A673 (cell line): ENCODE results near the gene ADGRA1.

Experiments used
- EZH2 ChIP-seq: fragments of 200-600 bp; sonication (generic); IDR thresholded peaks from 2 replicates; pipeline ENCODE4 v1.6.1; 2017; ENCODE audit warnings: borderline replicate concordance, low read depth, mild to moderate bottlenecking, mixed read lengths, antibody characterized with exemption, low read length; ENCODE audit not compliant: poor library complexity, severe bottlenecking
- TF ChIP-seq, protein P1 (sequence below): fragments of 300-800, 200-600 bp; sonication (generic); conservative IDR thresholded peaks from 2 replicates; pipeline ENCODE4 v1.5.1; 2017; ENCODE audit warnings: low read depth, mild to moderate bottlenecking, antibody characterized with exemption, low read length, moderate library complexity, mixed read lengths

DNA sequence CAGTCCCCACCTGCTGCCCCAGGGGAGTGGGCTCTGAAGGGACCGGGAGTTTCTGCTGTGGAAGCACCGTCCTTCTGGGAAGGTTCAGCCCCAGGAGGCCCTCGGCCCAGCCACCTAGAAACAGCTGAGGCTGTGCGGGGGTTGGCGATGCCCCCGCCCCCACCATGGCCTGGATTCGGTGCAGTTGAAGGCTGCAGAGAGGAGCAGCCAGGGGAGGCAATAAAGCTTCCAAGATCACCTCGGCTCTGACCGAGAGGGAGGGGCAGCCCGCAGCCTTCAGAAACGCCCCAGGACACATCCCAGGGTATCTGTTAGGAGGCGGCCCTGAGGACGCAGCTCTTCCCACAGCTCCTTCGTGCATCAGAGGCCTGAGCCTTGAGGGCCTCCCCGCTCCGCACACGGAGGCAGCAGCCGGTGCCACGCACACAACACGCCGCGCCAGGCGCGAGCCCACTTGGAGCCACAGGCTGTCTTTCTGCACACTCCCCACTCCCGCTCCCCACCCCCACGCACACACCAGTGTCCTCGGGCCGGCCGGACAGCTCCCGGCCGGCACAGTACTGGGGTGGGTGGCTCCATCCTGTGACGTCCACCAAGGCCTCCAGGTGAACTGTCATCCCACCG, 73.9 kb downstream of the ADGRA1 start:
- TF ChIP-seq, protein P1, sequence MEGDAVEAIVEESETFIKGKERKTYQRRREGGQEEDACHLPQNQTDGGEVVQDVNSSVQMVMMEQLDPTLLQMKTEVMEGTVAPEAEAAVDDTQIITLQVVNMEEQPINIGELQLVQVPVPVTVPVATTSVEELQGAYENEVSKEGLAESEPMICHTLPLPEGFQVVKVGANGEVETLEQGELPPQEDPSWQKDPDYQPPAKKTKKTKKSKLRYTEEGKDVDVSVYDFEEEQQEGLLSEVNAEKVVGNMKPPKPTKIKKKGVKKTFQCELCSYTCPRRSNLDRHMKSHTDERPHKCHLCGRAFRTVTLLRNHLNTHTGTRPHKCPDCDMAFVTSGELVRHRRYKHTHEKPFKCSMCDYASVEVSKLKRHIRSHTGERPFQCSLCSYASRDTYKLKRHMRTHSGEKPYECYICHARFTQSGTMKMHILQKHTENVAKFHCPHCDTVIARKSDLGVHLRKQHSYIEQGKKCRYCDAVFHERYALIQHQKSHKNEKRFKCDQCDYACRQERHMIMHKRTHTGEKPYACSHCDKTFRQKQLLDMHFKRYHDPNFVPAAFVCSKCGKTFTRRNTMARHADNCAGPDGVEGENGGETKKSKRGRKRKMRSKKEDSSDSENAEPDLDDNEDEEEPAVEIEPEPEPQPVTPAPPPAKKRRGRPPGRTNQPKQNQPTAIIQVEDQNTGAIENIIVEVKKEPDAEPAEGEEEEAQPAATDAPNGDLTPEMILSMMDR = no peak
- TF ChIP-seq EZH2 = no peak
